Measurements from ENCODE around the gene AP3B1. TPM values are rescaled to one million over a fixed set of nuclear protein-coding genes. Genes with fewer than 3 reads are reported as not detected.
A peak's percentile ranks its signal among the peaks of the same experiment; 100 is the strongest.

The AP3B1 gene
- total RNA-seq, 1 donor from 2014 or later, result 46.6 TPM

DNA sequence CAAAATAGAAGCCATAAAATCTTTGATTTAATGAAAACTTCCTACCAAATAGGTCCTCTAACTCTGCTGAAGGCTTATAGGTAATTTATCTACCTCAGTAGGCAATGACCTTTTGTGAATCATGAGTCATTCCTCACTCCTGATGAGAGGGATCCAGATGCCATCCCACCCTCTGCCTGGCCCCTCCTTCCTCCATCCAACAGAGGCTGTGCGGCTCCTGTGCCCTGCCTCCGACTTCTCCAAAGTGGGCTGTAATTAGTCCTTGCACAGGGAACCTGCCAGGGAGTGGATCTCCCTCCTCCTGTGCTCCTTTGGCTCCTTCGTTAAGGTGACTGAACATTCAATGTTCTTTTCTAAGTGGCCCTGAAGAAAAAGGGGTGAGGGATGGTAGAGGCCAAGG, 304.5 kb downstream of the AP3B1 start:
- Mint-ChIP-seq H3K4me1 (peaks cover 51% of the 10 kb centered on the region), H3K4me3 (no peak overlapping the region), H3K27ac (ENCODE audit: unreplicated experiment) (no peak overlapping the region), H3K27me3 (ENCODE audit: low read depth) (peaks cover 13% of the 10 kb centered on the region), H3K9me3 (no peaks in the 10 kb centered on the region), H3K36me3 (ENCODE audit: low read depth) (no peaks in the 10 kb centered on the region)
- no peak for DNase-seq (ENCODE audit: low read depth, low spot score)
- TF ChIP-seq CTCF (conservative IDR thresholded peaks at IDR 0.05), result no peak

GRCh38 chr5:77987988-77988387, 306.5 kb downstream of the AP3B1 start:
- Mint-ChIP-seq H3K27me3 (ENCODE audit: low read depth) (peaks cover 19% of the 10 kb centered on the region), H3K4me3 (no peak overlapping the region), H3K9me3 (no peaks in the 10 kb centered on the region), H3K4me1 (peaks cover 50% of the 10 kb centered on the region), H3K36me3 (ENCODE audit: low read depth) (no peaks in the 10 kb centered on the region), H3K27ac (ENCODE audit: unreplicated experiment) (no peak overlapping the region)
- TF ChIP-seq CTCF (conservative IDR thresholded peaks at IDR 0.05), result no peak
- DNase-seq (ENCODE audit: low read depth, low spot score), result no peak

GRCh38 chr5:77987331-77987730, 307.2 kb downstream of the AP3B1 start:
- no peak for DNase-seq (ENCODE audit: low read depth, low spot score)
- no peak overlapping the region for H3K27ac Mint-ChIP-seq (ENCODE audit: unreplicated experiment)
- no peaks in the 10 kb centered on the region for H3K9me3 Mint-ChIP-seq
- no peaks in the 10 kb centered on the region for H3K36me3 Mint-ChIP-seq (ENCODE audit: low read depth)
- TF ChIP-seq CTCF (conservative IDR thresholded peaks at IDR 0.05), result no peak
- peaks cover 45% of the 10 kb centered on the region for H3K4me1 Mint-ChIP-seq
- no peak overlapping the region for H3K4me3 Mint-ChIP-seq
- H3K27me3 Mint-ChIP-seq (ENCODE audit: low read depth), result peaks cover 21% of the 10 kb centered on the region

- no peaks in the 10 kb centered on the region for H3K9me3 Mint-ChIP-seq
- H3K36me3 Mint-ChIP-seq (ENCODE audit: low read depth), result no peaks in the 10 kb centered on the region
- no peak overlapping the region for H3K27ac Mint-ChIP-seq (ENCODE audit: unreplicated experiment)
- TF ChIP-seq CTCF (conservative IDR thresholded peaks at IDR 0.05), result no peak
- peaks cover 39% of the 10 kb centered on the region for H3K4me1 Mint-ChIP-seq
- DNase-seq (ENCODE audit: low read depth, low spot score), result no peak
- peaks cover 32% of the 10 kb centered on the region for H3K27me3 Mint-ChIP-seq (ENCODE audit: low read depth)
- no peak overlapping the region for H3K4me3 Mint-ChIP-seq
Observed at GRCh38 chr5:77986261-77986660, 308.2 kb downstream of the AP3B1 start.

- no peak for TF ChIP-seq CTCF (conservative IDR thresholded peaks at IDR 0.05)
- Mint-ChIP-seq H3K4me3 (no peak overlapping the region), H3K27ac (ENCODE audit: unreplicated experiment) (peak overlapping the region; percentile 69), H3K4me1 (peaks cover 30% of the 10 kb centered on the region), H3K27me3 (ENCODE audit: low read depth) (peaks cover 40% of the 10 kb centered on the region), H3K36me3 (ENCODE audit: low read depth) (peaks cover 3% of the 10 kb centered on the region), H3K9me3 (no peaks in the 10 kb centered on the region)
- DNase-seq (ENCODE audit: low read depth, low spot score), result no peak
Observed at GRCh38 chr5:77985247-77985646, 309.3 kb downstream of the AP3B1 start.

DNA sequence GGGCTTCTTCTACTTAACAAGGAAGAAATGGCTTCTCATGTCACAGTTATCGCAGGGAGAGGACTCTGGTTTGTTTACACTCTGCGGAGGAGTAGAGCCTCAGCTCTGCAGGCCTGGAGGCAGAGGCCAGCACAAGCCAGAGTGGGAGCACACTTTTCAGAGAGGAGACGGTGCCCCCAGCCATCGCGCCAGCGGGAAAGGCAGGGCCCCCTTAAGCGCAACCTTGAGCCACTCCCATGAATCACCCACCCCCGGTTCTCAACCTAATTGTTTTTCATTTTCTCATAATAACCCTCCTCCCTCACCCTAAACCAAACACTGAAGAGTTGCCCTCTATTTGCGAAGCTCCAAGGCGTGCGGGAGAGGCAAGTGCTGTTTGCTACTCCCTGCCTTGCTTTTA, 309.9 kb downstream of the AP3B1 start:
- Mint-ChIP-seq H3K4me1 (peaks cover 27% of the 10 kb centered on the region), H3K27ac (ENCODE audit: unreplicated experiment) (peak overlapping the region; percentile 69), H3K4me3 (no peak overlapping the region), H3K27me3 (ENCODE audit: low read depth) (peaks cover 46% of the 10 kb centered on the region), H3K9me3 (no peaks in the 10 kb centered on the region), H3K36me3 (ENCODE audit: low read depth) (peaks cover 3% of the 10 kb centered on the region)
- no peak for DNase-seq (ENCODE audit: low read depth, low spot score)
- no peak for TF ChIP-seq CTCF (conservative IDR thresholded peaks at IDR 0.05)

Data from neural crest cell (in vitro differentiated cells).